ENCODE measurements around the gene BCAS3. TPM values are rescaled to one million over a fixed set of nuclear protein-coding genes. Genes with fewer than 3 reads are reported as not detected.

Gene BCAS3
- total and polyA plus RNA-seq, 4 donors, result 5.8 to 24.6 (median 10.1) TPM

GRCh38 chr17:60717814-60718213 is 40.2 kb downstream of the BCAS3 start:
- Histone ChIP-seq H3K4me3 (ENCODE audit: low read depth in 1 of 3, low read length in 3 of 3) (no peak overlapping the region), H3K27ac (ENCODE audit: low read depth in 1 of 2, low read length in 2 of 2) (no peak overlapping the region), H3K27me3 (ENCODE audit: control insufficient read depth in 4 of 4, insufficient read depth in 4 of 4, low read length in 3 of 4) (no peaks in the 10 kb centered on the region), H3K9me3 (ENCODE audit: control insufficient read depth in 4 of 4, low read length in 3 of 4) (no peaks in the 10 kb centered on the region), H3K4me1 (ENCODE audit: control insufficient read depth in 4 of 4, insufficient read depth in 4 of 4, low read length in 3 of 4) (peaks cover 0 to 2% (median 0%) of the 10 kb centered on the region in 4 donors), H3K36me3 (ENCODE audit: control insufficient read depth in 4 of 4, insufficient read depth in 3 of 4, low read depth in 1 of 4, low read length in 3 of 4) (no peaks in the 10 kb centered on the region), H3K9ac (ENCODE audit: low read depth in 1 of 2, low read length in 2 of 2) (no peak overlapping the region)
- no peak for DNase-seq (ENCODE audit: low spot score)
- 95% methylated on average over 9 of the region's 9 CpGs for WGBS
- no peak for TF ChIP-seq RAD21 (IDR thresholded peaks at IDR 0.05)
- no peak for TF ChIP-seq FOXA1 (IDR thresholded peaks at IDR 0.05)
- no peak for TF ChIP-seq EGR1 (IDR thresholded peaks at IDR 0.05; ENCODE audit: low read depth in 2 of 2)
- no peak for TF ChIP-seq ZBTB33 (IDR thresholded peaks at IDR 0.05)
- no peak for TF ChIP-seq HNF4A (conservative IDR thresholded peaks at IDR 0.05)
- no peak for TF ChIP-seq TAF1 (conservative IDR thresholded peaks at IDR 0.05)
- TF ChIP-seq REST (IDR thresholded peaks at IDR 0.05), result no peak
- TF ChIP-seq YY1 (IDR thresholded peaks at IDR 0.05), result no peak
- no peak for TF ChIP-seq MAX (IDR thresholded peaks at IDR 0.05)
- no peak for TF ChIP-seq HNF4G (IDR thresholded peaks at IDR 0.05)
- no peak for TF ChIP-seq NR2F2 (IDR thresholded peaks at IDR 0.05)
- no peak for TF ChIP-seq CTCF (IDR thresholded peaks at IDR 0.05; ENCODE audit: low read depth, low read length, missing input control)
- TF ChIP-seq JUND (IDR thresholded peaks at IDR 0.05), result no peak
- no peak for TF ChIP-seq SP1 (IDR thresholded peaks at IDR 0.05)
- TF ChIP-seq RXRA (IDR thresholded peaks at IDR 0.05), result no peak
- no peak for TF ChIP-seq ATF3 (IDR thresholded peaks at IDR 0.05)
- TF ChIP-seq GABPA (IDR thresholded peaks at IDR 0.05 in 1 of 2, conservative IDR thresholded peaks at IDR 0.05 in 1 of 2), result no peak
